CD4-positive, alpha-beta T cell treated with Interleukin-2 at 100 ng/mL for 4 hours (primary cell): ENCODE measurements around the gene VPS4B.
"Not testable (repeated sequence)": the region's sequence is repeated elsewhere in the genome, so short reads cannot be mapped to it uniquely, and the experiment has no call there.

Source experiments
- DNase-seq: peaks from one replicate; pipeline ENCODE4 v3.0.0-alpha.2; 2020; ENCODE audit warnings: low spot score

Gene VPS4B

DNA sequence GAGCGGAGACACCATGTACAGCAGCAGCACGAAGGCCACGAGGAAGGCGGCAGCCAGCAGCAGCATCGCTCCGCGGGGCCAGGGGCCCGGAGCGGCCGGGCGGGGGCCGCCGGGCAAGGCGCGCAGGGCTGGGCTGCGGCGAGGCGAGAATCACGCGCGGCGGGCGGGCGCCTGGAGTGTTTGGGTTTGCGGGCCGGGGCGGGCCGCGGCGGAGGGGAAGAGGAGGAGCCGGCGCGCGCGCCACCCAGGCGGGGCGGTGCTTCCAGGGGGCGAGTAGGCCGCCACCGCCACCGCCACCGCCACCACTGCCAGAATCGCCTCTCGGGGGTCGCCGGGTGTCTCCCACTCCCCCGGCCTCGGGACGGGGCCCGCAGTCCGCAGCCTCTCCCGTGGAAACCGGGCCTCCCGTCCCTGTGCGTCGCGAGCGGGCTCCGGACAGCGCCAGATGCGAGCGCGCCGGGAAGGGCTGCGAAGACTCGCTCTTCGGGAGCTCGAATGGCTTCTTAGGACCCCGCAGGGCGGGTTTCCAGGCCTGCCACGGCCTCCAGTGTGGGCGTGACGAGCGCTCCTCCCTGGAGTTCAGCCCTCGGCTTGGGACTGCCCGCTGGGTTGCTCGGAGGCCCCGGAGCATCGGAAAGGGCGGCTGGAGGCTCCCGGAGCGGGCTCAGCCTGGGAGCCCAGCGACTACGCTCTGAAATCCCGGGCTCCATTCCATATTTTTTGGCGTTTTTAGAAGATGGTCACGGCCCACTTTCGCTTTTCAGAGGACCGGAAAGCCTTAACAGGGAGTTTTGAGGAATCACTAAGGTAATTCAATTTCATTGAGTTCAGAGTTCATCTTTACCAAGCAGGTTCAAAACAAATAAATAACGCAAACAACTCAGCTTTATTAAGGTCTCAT is 55.0 kb downstream of the VPS4B start, which contains the start of gene KDSR:
TSS of gene KDSR (minus strand) at position 154 of the 901 bp plus-strand sequence. CDS start at position 66, 88 bp downstream.
- peak; percentile 73 for DNase-seq

DNA sequence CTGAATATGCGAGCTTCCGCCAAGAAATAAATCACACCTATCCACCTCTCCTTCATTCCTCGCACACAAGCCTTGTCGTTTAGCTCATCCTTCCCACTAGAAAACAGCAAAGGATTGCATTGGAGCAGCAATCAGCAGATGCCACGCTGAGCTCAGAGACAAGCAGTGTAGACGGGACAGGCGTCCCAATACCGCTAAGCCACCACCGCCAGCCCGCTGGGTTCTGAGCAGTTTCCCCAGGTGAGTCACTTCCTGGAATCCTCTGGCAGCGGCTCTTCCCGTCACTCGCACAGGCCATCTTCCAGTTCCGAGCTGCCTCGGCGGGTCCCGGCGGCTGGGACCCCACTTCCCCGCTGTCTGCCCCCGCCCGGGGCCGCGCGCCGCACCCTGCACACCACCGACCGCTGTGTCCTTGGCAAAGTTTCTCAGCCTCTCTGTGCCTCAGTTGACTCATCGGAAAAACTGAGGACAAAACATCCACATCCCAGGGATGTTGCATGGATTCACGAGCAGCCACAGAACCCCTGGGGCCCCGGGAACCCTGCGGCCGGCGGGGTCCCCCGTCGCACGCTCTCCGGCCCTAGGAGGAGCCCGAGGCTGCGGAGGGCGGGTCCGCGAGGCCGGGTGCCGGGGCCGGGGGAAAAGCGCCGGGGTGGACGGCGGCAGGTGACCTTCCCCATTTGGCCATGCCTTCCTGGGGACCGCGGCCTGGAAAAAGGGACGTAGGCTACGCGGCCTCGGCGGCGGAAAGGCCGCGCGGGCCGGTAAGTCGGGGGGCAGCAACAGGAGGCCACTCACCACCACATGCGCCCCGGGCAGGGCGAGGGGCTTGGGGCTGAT is 55.8 kb downstream of the VPS4B start:
- DNase-seq: peak; percentile 69

DNA sequence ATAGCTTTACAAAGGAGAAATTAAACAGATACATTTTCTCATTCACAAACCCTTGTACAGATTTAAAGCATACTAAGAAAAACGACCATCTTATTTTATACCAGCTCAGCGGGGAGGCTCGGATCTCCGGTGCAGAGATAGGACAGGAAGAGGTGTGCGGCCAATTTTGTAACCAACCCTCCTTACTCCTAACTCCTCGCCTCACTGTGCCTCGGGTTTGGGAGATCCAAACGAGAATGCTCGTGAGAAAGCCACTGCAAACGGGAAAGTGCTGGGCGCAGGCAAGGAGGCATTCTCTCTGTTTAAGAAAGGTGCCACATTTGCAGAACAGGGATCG is 56.4 kb downstream of the VPS4B start:
- DNase-seq: peak; percentile 4

DNA sequence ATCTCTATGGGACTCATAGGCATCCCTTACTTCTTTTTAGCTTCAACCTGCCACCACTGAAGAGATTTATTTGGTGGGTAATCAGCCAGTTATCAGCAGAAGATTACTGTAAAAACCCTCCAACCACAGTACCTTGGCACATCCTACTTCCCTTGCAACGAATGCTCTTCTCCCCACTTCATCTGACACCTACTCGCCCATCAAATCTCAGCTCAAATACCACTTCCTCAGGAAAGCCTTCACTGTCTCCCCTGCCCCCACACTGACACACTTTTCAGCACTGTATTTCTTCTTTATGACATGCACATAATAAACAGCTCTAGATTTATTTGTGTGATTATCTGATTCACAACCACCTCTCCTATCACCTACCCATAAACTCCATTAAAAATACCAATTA is 58.3 kb downstream of the VPS4B start:
- peak; percentile 63 for DNase-seq

DNA sequence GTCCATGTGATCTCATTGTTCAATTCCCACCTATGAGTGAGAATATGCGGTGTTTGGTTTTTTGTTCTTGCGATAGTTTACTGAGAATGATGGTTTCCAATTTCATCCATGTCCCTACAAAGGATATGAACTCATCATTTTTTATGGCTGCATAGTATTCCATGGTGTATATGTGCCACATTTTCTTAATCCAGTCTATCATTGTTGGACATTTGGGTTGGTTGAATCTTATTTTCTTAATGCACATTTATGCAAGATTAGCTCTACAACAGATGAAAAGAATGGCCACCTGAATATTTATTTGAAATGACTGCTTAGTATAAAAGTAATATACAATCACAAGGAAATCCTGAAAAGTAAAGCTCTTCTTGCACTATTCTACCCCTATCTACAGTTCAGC is 58.9 kb downstream of the VPS4B start:
- not testable (repeated sequence) for DNase-seq

DNA sequence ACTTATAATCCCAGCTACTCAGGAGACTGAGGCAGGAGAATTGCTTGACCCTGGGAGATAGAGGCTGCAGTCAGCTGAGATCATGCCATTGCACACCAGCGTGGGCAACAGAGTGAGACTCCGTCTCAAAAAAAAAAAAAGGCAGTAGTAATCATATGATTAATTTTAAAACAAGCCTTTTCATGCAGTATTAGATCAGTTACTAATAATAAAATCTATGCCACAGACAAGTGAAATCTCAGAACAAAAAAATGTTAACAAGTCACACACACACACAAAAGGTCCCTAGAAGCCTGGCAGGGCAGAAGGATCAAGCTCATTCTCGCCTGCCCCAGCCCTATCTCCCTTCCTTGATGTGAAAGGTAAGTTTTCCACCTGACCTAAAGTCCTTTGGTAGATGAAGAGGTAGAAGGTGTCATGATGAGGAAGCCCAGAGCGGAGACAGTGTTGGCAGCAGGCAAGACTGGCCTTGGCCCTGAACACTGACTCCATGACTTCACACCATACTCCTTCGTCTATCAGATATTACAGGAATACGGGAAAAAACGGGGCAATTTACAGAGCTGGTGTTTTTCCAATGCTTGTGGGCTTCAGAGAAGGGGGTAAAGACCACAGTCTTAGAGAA is 65.9 kb downstream of the VPS4B start:
- DNase-seq: no peak

DNA sequence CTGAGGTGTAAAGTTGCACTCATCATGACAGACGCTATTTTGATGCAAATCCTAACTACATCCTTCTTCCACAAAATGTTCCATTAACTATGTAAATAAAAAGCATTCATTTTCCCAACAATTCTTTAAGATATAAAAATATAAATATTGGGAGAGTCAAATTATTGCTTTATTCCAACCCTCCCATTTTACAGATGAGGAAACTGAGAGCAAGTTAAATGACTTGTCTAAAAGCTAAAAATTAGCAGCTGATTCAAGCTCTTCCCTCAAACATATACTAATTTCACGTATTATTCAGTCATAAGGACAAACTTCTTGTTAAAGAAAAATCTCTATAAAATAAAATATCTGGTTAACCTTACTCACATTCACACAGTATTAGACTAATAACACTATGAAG is 72.0 kb downstream of the VPS4B start:
- no peak for DNase-seq

DNA sequence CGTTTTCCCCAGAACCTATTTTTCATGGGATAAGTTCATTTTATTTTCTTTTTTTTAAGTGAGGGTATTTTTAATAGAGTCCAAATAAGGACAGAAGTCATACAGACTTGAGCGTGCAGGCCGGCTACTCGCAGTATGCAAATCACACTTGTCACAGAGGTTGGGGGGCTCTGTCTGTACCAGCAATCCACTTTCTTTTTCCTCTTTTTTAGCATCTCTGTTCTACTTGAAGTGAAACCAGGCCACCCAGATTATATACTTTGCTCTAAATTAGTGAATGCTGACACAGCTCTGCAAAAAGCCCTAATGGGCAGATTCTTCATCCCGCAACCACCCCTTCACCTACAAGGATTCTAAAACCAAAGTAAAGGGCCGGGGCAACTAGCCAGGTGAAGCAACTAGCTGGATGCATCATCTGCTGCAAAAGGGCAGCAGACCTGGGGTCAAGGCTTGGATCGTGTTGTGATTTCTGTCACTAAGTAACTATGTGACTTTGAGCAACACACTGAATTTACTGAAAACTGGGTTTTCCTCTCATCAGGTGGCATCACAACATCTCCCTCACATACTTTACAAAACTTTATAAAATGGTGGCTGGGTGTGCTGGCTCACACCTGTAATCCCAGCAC is 73.7 kb downstream of the VPS4B start:
- DNase-seq: no peak

DNA sequence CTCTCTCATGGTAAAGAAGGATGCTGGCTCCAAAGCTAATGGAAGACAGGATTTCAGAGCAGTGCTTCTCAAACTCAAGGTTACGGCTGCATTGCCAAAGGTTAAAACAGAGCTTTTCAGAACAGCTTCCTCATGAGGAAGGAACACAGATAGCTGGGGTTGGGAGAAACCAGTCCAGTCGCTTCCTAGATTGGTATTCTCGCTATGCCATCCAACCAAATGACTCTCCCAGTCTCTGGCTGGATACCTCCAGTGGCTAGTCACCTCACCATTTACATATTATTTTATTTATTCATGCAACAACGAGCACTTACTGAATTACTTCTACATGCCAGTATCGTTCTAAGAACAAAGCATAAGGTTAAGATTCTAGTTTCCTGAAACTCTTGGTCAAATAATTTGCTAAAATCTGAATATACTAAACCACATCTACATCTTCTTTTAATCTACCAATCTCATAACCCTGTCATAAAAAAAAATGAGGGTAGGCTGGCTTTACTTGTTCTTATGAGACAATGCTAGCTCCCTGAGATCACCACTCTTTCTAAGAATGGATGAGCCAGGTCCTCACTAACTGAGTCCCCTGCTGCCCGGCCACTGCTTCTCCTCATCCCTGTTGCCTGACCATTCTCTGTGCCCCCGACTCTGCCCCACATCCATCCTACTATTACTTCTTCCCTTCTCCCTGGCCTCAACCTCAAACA is 75.6 kb downstream of the VPS4B start:
- no peak for DNase-seq

DNA sequence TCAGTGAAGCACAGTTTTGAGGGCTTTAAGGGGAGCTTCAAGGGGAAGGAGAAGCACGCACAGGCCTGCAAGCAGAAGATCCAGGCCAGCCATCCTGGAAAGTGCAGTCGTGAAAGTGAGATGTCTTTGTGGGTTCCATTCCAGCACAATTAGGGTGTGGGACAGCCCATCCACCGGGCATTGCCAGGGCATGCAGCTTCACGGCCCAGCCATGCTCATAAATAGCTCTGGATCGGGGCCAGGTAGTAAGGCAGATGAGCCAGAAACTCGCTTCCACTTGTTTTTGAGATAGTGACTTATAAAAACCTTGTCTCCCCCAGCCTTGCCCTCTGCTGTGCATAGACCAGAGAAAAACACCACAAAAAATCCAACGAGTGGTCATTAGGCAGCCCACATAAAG is 76.2 kb downstream of the VPS4B start:
- DNase-seq: no peak

DNA sequence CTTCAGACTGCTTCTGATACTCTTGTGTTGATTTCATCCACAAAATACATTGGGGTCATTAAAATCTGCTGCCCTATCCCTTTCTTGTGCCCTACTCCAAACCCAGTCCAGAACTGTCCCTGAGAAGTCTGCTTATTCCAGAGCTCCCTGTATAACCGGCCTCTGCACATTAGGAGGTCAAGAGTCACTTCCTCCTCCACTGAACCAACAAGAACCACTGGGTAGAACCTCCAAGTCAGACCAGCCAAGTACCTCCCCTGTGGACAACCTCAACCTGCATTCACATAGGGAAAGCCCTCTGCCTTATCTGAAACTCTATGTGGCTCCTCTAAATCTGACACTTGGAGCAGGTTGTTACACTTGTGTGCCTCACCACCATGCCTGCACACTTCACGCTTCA is 77.4 kb downstream of the VPS4B start:
- DNase-seq: no peak

DNA sequence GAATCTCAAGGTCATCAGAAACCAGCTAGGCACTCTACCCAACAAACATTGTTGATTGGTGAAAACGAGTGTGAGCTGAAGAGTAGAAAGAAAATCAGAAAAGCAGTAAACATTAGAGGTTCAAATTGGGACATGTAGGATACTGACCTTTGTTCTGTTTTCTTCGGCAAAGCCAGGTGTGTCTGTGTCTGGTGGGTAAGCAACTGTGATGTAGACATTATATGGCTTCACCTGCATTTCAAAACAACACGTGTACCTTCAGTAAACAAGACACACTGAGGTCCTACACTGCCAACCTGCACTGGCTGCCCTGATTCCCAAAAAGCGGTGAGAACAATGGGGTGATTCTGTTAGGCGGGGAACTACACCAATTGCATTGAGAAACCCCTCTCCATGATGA is 78.0 kb downstream of the VPS4B start:
- no peak for DNase-seq

DNA sequence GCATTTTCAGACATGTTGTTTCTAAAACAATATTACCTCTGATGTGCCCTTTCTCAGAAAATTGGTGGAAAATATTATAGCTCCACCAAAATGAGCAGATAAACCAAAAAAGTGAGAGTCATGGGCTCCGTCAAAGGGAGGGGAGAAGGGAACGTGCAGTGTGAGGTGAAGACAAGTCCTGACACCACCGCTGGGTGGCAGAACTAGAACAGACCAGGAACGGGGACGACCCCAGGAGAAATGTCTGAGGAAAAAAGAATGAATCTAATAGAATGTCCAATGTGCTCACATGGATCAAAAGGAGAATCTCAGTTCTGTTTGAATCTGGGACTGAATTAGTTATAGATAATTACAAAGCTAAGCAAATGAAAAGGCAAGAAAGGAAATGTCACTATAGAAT is 80.1 kb downstream of the VPS4B start:
- peak; percentile 38 for DNase-seq

DNA sequence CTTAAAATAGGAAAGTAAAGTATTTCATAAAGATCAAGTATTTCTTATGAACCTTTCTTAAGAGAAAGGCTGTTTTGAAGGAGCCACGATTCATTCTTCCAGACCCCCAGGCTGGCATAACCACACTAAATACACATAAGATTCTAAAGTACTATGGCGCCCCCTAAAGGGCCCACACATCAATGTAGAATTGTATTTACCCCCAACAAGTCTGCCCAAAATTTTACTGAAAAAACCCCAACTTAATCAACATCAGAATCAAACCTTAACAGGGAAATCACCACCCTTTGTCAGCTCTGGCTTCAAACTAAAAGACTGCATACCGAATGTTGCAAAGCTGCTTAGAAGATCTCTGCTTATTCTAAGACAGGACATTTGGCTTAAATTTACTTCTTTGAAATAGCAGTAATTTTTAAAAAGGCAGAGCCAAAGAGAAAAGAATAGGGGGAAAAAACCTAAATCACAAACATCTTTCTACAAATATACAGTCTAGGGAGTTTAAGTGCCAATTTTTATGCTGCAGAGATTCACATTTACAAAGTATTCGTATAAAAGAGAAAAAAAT is 82.3 kb downstream of the VPS4B start:
- DNase-seq: peak; percentile 61
